HUES48 (cell line): ENCODE results near the gene ZNF664.

ENCODE experiments used
- H3K27ac ChIP-seq: one replicate; pipeline ENCODE4 v1.7.0; 2013; ENCODE audit warnings: low read depth, low read length, inconsistent platforms
- H3K27me3 ChIP-seq: 2 replicates; pipeline ENCODE4 v1.6.1; 2013; ENCODE audit warnings: mild to moderate bottlenecking, low read length; ENCODE audit not compliant: control insufficient read depth, insufficient read depth
- H3K36me3 ChIP-seq: 2 replicates; pipeline ENCODE4 v1.6.1; 2013; ENCODE audit warnings: low read length; ENCODE audit not compliant: control insufficient read depth, insufficient read depth
- H3K4me1 ChIP-seq: 2 replicates; pipeline ENCODE4 v1.6.1; 2013; ENCODE audit warnings: mild to moderate bottlenecking, low read length; ENCODE audit not compliant: control insufficient read depth, insufficient read depth
- H3K4me3 ChIP-seq: 2 replicates; pipeline ENCODE4 v1.5.1; 2013; ENCODE audit warnings: mild to moderate bottlenecking, low read depth, low read length
- H3K9ac ChIP-seq: 2 replicates; pipeline ENCODE4 v1.6.1; 2013; ENCODE audit warnings: mild to moderate bottlenecking, low read depth, low read length, moderate library complexity
- H3K9me3 ChIP-seq: 2 replicates; pipeline ENCODE4 v1.6.1; 2013; ENCODE audit warnings: low read length; ENCODE audit not compliant: control insufficient read depth, insufficient read depth

Gene ZNF664

DNA sequence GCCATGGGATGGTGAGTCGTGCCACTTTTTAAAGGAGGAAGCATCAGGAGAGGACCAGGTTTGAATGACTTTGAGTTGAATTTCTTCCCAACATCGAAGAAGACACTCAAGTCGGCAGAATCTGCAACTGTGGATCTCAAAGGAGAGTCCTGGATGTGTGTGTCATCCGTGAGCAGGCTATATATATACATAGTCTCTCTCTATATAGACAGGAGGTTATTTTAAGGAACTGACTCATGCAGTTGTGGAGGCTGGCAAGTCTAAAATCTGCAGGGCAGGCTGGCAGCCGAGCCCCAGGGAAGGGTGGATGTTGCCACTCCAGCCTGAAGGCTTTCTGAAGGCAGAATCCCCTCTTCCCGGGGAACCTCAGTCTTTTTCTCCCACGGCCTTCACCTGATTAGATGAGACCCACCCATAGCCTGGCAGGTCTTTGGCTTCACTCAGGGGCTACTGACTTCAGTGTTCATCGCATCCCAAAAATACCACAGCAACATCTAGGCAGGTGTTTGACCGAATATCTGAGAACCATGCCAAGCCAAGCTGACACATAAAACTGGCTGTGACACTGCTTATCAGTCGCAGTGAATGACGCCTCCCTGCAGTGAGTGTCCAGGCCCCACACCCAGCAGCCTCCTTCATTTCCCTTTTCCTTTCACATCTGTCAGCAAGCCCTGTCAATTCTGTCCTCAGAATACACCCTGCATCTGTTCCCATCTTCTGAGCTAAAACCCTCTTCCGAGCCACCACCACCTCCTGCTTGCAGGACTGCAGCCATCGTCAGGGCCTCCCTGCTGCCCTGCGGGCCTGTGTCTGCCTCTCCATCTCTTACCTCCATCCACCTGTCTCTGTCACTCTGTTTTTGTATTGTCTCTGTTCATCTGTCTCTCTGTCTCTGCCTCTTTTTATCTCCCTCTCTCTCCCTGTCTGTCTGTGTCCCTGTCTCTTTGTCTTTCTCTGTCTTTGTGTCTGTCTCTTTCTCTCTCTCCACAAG, 54.0 kb downstream of the ZNF664 start:
- Histone ChIP-seq H3K9ac (no peak overlapping the region), H3K27me3 (no peaks in the 10 kb centered on the region), H3K4me1 (no peaks in the 10 kb centered on the region), H3K9me3 (no peaks in the 10 kb centered on the region), H3K27ac (no peak overlapping the region), H3K36me3 (no peaks in the 10 kb centered on the region), H3K4me3 (no peak overlapping the region)

DNA sequence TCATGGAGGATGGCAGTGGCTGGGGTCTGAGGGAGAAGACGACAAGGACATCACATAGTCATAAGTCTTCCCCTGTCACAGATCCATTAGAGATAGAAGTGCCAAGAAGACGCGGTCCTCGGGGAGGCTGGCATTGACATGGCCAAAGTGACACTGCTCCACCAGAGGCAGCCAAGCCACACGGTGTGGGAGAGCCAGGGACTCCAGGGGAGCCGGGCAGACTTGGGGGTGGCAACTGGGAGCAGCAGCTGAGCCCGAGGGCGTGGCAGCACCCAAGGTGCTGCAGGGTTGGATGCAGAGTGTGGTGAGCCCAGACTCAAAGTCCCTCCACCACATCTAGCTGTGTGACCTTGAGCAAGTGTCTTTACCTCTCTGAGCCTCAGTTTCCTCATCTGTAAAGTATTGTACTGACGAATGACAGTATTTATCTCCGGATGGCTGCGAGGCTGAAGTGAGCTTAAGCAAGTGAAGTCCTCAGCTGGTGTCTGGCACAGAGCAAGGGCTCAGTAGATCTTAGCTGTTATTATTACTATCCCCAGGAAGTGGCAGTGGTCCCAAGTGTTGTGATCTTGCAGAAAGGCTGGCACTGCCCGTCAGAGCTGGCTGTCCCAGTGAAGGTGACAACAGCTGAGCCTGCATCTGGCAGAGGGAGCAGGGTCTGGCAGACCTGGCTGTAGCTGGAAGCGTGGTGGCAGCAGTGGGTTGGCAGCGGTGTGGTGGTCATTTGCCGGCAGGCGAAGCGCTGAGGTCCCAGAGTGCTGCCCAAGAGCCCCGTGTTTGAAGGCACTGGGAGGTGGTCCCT, 54.9 kb downstream of the ZNF664 start:
- no peak overlapping the region for H3K9ac ChIP-seq
- no peak overlapping the region for H3K27ac ChIP-seq
- no peaks in the 10 kb centered on the region for H3K4me1 ChIP-seq
- H3K4me3 ChIP-seq, result no peak overlapping the region
- H3K36me3 ChIP-seq, result no peaks in the 10 kb centered on the region
- no peaks in the 10 kb centered on the region for H3K9me3 ChIP-seq
- H3K27me3 ChIP-seq, result no peaks in the 10 kb centered on the region

DNA sequence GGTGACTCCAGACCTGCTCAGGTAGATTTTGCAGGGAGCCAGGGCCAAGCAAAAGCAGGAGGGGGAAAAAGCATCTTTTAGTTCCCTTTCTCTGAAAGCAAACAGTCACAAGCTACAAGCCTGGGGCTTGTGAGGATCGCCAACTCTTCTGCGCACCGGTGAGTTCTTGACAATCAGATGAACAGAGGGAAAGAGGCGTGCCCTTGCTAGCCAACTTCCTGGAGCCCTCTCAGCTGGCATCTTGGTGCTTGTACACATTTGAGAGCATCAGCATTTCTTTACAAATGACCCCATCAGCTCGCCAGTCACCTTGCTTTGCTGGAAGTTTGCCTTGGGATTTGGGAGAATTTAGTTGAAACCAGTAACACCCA, 55.5 kb downstream of the ZNF664 start:
- Histone ChIP-seq H3K4me3 (no peak overlapping the region), H3K36me3 (no peaks in the 10 kb centered on the region), H3K9ac (no peak overlapping the region), H3K9me3 (no peaks in the 10 kb centered on the region), H3K27me3 (no peaks in the 10 kb centered on the region), H3K4me1 (no peaks in the 10 kb centered on the region), H3K27ac (no peak overlapping the region)

DNA sequence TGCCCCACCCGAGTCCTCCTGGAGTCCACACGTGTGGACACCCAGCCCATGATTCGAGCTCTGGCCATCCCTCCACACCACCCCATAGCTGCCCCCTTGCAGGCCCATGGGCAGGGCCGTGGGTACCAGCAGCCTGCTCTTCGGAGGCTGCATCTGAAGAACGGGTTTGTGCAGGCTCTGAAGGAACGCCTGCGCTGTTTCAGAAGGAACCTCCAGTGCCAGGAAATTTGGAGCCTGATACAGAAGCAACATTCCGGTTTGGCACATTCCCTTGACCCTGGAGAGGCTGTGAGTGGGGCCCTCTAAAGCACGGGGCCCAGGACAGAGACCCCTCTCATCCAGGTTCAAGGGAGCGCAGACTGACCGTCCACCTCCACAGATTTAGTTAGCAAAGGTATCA, 57.0 kb downstream of the ZNF664 start:
- no peak overlapping the region for H3K9ac ChIP-seq
- H3K4me3 ChIP-seq, result no peak overlapping the region
- H3K27me3 ChIP-seq, result no peaks in the 10 kb centered on the region
- no peaks in the 10 kb centered on the region for H3K4me1 ChIP-seq
- no peak overlapping the region for H3K27ac ChIP-seq
- no peaks in the 10 kb centered on the region for H3K36me3 ChIP-seq
- no peaks in the 10 kb centered on the region for H3K9me3 ChIP-seq

DNA sequence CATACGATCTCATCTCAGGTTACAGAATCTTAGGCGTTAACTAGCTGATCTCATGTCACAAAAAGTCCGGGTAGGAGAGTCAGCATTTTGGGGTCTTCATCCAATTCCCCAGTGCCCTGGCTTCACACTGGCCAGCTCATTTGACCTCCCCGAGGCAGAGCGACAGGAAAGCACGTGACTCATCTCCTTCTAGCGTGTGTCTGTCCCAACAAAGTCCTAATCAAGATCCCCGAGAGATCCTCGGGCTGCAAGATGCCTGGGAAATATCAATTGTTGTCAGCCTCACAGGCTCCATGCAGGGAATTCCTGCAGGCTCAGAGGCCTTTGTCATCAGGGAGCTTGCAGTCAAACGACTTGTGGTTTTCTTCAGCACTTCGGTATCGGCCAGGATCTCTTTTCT, 57.5 kb downstream of the ZNF664 start:
- Histone ChIP-seq H3K27me3 (no peaks in the 10 kb centered on the region), H3K4me1 (no peaks in the 10 kb centered on the region), H3K4me3 (no peak overlapping the region), H3K9me3 (no peaks in the 10 kb centered on the region), H3K9ac (no peak overlapping the region), H3K36me3 (no peaks in the 10 kb centered on the region), H3K27ac (no peak overlapping the region)

DNA sequence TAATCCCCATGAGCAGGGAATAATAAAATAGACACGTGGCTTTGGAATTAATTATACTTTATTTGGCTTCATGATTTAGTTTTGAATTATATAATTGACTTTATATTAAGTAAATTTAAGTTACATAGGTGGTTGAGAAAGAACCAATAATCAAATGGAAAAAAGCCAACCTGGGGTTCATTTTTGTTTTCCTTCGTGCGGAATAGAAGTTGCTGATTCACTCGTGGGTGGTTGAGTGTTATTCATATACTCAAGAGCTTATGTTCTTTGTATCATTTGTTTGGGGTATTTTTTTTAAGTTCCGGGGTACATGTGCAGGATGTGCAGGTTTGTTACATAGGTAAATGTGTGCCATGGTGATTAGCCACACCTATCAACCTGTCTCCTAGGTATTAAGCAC, 58.0 kb downstream of the ZNF664 start:
- Histone ChIP-seq H3K9me3 (no peaks in the 10 kb centered on the region), H3K27me3 (no peaks in the 10 kb centered on the region), H3K4me3 (no peak overlapping the region), H3K36me3 (no peaks in the 10 kb centered on the region), H3K27ac (no peak overlapping the region), H3K4me1 (peaks cover 2% of the 10 kb centered on the region; the same call in 1 of the 2 replicates), H3K9ac (no peak overlapping the region)

DNA sequence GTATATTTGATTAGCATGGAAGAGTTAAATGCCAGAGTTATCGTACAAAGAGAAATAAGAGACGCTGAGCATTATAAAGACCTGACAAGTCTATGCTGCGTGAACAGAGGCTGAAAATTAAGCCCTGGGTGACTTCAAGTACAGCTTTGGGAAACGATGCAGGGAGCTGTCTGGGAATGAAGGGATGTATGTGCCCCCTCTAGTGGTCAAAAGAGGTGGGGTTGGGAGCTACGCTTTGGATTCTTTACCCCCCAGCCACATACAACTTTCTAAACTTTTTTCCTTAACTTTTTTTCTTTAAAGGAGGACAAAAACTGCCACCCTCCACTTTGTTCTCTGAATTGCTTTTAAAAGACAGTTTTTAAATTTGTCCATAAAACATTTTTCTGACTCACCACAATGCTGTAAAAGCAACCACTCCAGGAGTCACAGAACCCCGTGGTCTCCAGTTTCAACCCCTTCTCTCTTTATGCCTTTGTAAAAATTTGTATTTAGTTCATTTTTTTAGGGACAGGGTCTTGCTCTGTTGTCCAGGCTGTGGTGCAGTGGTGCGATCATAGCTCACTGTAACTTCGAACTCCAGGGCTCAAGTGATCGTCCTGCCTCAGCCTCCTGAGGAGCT, 59.4 kb downstream of the ZNF664 start:
- Histone ChIP-seq H3K4me3 (no peak overlapping the region), H3K27me3 (no peaks in the 10 kb centered on the region), H3K27ac (no peak overlapping the region), H3K36me3 (no peaks in the 10 kb centered on the region), H3K4me1 (peaks cover 11% of the 10 kb centered on the region; the same call in 1 of the 2 replicates), H3K9me3 (no peaks in the 10 kb centered on the region), H3K9ac (no peak overlapping the region)

DNA sequence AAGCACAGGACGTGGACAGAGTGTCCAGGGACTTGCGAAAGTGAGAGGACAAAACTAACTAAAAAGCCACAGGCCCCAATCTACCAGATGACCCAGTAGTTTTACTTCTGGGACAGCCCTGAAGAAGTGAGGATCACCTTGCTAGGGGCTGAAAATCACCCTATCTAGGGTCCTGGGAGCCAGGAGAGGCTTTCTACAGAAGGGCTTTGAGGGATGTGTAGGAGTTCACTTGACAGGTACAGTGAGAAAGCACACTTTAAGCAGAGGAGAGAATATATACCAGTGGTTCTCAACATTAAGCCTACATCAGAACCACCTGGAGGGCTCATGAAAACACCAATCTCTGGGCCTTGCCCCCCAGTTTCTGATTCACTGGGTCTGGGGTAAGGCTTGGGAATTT, 60.8 kb downstream of the ZNF664 start:
- no peak overlapping the region for H3K9ac ChIP-seq
- no peaks in the 10 kb centered on the region for H3K27me3 ChIP-seq
- no peak overlapping the region for H3K27ac ChIP-seq
- H3K9me3 ChIP-seq, result no peaks in the 10 kb centered on the region
- no peaks in the 10 kb centered on the region for H3K36me3 ChIP-seq
- peaks cover 11% of the 10 kb centered on the region; the same call in 1 of the 2 replicates for H3K4me1 ChIP-seq
- no peak overlapping the region for H3K4me3 ChIP-seq

DNA sequence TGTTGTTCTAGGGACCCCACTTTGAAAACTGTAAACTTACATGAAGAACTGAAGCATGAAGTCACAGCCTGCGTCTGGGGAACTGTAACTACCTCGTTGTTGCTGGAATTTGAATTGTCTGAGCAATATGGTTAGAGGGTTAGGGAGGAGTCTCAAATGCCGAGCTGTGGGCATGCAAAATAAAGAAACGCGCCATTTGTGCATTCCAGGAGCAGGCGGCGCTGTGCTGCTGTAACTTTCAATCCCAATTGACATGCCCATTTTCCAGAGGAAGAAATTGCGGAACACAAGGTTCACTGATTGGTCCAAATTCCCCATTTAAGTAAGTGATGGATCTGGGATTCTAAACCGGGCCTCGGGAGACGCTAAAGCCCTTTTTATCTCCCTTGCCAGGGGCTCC, 61.3 kb downstream of the ZNF664 start:
- Histone ChIP-seq H3K27ac (no peak overlapping the region), H3K9ac (no peak overlapping the region), H3K4me1 (peaks cover 11% of the 10 kb centered on the region; the same call in 1 of the 2 replicates), H3K9me3 (no peaks in the 10 kb centered on the region), H3K36me3 (no peaks in the 10 kb centered on the region), H3K4me3 (no peak overlapping the region), H3K27me3 (no peaks in the 10 kb centered on the region)

DNA sequence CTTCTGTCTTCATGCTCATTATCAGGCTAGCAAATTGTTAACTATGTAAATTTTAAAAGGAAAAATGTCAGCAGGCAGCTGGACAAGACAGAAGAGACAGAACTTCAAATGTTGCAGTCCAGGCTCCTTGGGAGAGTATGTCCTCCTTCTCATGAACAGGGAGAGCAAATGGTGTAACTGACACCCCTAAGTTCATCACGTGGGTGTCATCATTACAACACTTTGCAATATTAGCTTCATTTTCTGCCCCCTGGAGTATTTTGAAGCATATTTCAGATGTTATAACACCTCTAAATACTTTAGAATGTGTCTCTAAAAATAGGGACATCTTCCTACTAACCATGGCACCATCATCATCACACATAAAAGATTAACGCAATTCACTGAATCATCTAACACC, 62.1 kb downstream of the ZNF664 start:
- Histone ChIP-seq H3K9me3 (no peaks in the 10 kb centered on the region), H3K36me3 (no peaks in the 10 kb centered on the region), H3K27me3 (no peaks in the 10 kb centered on the region), H3K4me1 (peaks cover 11% of the 10 kb centered on the region; the same call in 1 of the 2 replicates), H3K4me3 (no peak overlapping the region), H3K27ac (no peak overlapping the region), H3K9ac (no peak overlapping the region)
